Activated CD4-positive, CD25-positive, alpha-beta regulatory T cell (primary cell): ENCODE results near the gene AP3B1.

ENCODE experiments used
- DNase-seq, 4 experiments: peaks; one replicate each; lab custom pipeline; 2025; lab: John Stamatoyannopoulos, UW

AP3B1 gene

DNA sequence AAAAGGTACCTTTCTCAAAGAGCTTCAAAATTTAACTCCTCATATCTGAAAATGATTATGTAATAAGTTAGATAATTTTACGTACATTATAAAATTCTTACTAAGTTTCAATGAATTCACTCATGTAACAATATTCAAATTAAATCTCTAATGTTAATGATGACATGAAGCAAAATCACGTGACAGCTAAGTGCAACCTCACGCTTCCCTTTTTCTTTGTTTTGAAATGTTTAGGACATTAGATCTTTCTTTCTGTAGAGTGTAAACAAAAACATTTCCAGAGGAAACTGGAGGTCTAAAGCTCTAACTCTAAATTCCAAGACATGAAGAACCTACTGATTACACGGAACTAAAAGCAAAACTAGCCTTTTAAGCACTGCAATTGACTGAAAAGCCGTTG, 291.0 kb downstream of the AP3B1 start:
- no peak for DNase-seq

DNA sequence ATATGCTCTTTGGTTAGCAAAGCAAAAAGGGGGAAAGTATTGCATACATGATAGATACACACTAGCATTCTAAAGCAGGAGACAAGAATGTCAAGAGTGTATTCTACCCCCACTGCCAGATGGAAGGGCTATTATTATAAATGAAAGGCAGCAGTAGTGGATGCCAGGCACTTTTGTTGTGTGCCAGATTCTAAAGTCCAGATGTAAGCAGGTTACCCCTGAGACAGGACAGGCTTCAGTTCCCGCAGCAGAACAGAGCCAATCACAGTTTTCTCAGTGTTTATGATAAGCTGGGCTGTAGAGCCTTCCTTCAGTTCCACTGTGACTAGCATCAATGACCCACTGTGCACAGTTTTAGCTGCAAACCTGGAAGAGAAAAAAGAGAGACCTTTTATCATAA, 291.8 kb downstream of the AP3B1 start:
- no peak for DNase-seq

DNA sequence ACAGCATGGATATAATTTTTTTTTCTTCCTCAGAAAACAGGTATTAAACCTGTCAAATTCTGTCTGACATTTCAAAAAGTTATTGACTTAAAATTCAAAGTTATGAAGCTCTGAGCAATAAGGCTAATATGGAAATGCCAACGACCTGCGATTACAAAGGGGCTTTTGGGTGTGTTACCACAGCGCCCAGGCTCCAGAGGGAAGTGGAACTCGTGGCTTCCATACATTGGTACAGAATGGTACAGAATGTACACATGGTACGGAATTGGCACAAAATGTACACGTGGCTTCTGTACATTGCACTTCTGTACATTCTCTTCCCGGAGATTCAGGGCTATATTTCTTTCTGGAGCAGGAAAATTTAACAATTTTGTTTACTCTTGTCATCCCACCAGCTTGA, 293.3 kb downstream of the AP3B1 start:
- no peak for DNase-seq

DNA sequence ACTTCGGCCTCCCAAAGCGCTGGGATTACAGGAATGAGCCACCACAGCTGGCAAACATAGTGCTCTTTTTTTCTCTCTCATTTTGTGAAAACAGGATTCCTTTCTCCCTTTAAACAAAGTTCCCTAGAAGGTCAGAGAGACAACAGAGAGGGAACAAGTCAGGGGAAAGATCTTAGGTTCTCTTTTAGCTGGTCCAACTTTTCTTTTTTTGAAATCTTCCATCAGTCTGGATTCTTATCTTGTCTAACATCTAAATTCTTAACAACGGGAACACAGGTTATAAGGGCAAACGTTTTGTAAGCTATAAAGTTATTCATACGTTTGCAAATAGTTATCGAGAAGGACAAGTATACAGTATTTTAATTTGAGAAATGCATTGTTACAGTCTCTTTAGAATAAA, 294.3 kb downstream of the AP3B1 start:
- no peak for DNase-seq

DNA sequence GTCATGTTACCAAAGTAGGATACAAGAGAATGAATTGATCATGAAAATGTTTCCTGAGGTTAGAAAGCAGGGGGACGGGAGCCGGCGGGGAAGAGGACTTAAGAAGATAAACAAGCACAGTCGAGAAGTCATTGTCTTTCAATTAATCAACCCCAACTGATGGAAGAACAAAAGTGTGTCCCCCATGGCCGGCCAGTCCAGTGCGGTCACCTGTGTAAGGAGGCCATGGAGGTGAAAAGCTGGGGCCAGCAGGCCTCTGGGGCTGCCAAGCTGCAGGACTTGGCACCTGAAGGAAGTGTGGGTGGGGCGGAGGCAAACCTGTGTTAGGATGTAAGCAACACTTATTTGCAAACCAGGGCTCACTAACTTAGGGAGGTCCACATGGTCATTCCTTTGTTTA, 295.1 kb downstream of the AP3B1 start:
- DNase-seq, result no peak

DNA sequence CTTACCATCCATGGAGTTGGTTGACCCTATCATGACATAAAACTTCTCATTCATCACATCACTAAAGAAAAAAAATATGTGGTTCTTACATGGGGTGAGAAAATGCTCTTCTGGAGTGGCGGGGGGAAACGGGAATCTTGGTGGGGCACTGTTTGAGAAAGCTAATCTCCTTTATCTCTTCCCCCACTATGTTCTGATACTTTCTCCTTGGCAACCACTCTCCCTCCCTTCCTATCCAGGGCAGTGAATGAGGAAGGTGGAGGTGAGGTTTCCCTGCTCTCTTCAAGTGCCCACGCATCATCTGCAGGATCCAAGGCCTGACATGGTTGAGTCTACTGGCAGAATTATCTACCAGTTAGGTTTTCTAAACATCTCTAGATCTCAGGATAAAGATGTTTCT, 297.6 kb downstream of the AP3B1 start:
- no peak for DNase-seq

DNA sequence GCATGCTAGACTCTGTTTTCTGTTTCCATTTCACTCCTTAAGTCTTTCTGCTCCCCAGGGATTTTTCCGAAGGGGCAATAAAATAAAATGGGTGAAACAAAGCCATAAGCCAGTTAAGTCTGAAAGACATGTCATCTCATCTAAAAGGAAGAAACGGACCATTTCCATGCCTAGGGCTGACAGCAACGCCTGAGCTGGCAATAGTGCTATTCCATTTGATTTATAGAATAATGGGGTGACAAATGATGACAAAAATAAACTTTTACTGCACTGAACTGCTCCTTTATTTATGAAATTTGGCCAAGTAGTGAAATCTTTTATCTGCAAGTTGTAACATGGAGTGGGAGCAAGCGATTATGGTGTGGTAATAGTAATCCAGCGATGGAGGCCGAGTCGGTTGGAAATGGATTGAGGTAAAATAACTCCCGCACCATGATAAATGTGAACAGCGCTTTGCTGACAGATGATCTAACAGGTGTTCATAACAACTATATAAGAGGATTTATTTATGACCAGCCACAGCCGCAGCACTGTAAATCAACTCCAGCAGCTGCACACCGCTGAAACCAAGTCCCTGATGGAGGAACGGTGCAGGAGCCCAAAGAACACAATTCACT, 298.6 kb downstream of the AP3B1 start:
- no peak for DNase-seq

DNA sequence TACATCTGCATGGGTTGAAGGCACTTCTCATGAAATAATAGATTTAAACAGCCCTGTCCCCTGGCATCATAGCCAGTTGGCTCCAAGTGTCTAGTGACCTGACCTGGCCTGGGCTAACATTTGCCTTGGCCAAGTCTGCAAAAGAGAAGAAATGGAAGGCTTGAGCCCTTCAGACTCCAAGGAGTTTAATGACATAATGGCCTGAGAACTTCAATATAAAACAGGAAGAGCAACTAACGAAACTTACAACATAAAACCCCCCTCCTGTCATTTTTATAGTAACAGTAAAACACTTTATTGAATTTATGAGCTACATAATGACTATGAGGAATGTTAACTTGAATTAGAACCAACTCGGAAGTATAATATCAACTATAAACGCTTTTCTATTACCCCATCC, 299.6 kb downstream of the AP3B1 start:
- DNase-seq, result no peak

DNA sequence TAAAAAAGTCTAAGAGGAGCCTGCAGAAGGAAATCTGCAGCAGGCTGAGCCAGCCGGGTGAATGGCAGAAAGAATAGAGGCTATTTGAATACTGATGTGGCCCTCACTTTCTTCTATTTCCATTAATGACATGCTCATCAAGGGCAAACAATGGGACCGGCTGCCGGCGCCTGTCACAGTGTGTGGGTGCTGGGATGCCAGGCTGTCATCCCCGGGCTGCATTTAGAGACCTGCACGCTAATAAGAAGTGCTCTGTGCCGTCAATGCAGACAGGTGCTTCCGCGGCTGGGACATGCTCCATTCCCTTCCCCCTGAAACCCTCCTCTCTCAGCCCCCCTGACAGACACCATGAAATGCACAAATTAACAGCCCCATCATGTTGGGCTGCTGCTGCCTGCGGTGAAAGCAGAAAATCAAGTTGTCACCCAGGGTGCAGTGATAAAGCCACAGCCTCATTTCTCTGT, 300.6 kb downstream of the AP3B1 start:
- DNase-seq, result no peak

DNA sequence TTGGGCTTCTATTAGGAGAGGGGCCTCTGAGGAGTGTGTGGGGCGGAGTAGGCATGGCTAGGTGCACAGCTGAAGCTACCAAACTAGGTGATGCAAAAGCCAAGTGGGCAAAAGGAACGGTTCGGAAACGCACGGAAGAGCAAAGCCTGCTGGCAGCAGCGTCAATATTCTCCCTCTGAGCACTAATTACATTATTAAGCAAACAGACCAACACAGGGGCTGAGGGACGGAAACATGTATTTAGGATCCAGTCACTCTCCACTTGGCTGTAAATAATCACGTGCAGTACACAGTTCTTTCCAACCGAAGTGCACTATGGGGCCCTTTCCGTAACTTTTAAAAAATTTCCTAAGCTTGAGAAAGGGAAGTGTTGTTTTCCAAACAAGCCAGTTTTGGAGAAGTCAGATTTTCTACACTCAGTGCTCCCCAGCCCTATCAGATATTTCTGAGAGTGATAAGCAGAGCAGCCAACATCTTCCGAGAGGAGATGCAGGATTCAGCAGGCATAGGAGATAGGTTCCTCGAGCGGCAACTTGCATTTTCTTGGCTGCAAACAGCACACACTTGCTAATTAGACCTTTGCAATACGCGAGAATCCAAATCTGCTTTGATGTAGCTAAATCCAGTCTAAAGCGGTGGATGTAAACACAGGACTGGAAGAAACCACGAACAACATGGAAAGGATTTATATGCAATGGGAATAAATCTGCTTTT, 301.2 kb downstream of the AP3B1 start:
- no peak for DNase-seq

DNA sequence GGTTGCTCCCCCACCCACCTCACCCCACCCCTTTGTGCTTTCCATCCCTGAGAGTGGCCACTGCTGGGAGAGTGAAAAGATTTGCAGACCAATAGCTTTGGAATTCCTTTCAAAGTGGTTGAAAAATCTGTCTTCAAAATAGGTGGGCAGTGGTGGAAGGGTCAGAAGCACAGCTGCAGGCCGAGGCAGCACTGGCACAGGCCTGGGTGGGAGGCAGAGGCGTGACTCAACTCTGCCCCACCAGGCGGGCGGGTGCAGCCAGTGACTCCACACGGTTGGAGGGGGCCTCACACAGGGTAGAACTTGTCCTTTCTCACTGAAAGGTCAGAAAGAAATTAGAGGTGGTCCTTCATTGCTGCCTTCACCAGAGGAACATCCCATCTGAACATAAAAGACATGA, 303.4 kb downstream of the AP3B1 start:
- no peak for DNase-seq

DNA sequence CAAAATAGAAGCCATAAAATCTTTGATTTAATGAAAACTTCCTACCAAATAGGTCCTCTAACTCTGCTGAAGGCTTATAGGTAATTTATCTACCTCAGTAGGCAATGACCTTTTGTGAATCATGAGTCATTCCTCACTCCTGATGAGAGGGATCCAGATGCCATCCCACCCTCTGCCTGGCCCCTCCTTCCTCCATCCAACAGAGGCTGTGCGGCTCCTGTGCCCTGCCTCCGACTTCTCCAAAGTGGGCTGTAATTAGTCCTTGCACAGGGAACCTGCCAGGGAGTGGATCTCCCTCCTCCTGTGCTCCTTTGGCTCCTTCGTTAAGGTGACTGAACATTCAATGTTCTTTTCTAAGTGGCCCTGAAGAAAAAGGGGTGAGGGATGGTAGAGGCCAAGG, 304.5 kb downstream of the AP3B1 start:
- no peak for DNase-seq

DNA sequence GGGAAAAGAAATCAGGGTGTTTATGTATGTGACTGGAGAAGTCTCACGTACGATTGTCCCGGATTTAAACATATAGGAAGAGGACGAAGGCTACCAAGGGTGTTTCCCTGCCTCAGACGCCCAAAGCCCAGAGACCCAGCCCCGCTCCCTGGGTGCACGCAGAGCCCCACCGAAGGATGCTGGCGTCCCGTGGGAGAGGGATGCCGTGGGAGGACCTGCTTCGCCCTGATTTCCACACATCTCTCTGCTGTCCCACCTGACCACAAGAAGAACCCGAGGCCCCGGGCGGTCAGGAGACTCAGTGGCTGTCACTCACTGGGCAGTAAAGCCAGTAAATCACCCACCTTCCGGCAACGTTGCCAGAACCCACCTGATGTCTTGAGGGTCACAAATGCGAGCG, 306.5 kb downstream of the AP3B1 start:
- DNase-seq, result no peak

DNA sequence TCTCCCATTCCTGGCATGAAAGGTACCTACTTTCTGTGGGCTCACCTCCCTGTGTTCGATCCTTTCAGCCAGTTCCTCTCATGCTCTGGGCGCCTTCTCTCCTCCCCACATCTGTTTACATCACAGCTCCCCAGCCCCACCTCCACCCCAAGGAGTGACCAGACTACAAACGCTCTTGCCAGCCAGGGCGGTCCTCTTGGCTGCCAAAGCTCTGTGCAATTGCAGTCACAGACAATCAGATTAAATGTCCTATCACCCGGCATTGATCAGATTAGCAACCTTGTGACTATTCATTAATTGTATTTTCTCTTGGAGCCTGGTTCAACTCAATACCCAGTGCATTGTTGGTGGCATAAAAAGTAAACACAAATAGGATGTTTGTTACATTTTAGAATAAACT, 307.2 kb downstream of the AP3B1 start:
- no peak for DNase-seq

DNA sequence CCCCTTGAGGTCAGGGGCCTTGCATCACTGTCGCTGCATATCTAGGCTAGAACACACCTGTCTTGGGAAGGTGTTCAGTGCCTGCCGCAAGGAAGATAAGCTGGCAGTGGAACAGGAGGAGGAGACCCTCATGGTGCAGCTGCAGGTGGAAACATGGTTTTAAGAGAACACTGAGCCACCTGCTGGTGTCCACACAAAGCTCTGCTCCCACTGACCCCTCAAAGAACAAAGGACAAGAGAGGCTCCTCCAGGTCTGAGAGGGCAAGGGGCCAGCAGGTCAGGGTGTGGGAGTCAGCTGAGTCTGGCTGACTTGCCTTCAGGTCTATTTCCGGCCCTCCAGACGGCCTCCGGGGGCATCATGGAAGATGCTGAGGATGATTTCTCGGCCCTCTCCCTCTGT, 308.2 kb downstream of the AP3B1 start:
- DNase-seq, result no peak

DNA sequence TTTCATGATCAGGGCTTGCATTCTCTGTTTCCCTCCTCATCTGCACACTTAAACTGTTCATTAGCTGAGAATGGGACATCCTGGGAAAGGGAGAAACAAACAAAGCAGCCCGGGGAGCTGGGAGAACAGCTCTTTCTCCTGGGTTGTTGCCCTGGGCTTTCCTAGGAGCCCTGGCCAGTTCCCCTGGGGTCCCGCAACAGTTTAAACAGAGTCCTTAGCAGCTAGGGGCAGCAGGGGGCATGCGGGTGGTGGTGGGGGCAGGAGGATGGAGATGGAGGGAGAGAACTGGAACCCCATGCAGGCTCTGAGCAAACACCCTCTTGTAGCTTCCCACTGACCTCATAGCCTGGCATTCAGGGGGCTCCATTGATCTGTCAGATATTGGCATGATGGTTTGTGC, 309.3 kb downstream of the AP3B1 start:
- DNase-seq, result no peak

DNA sequence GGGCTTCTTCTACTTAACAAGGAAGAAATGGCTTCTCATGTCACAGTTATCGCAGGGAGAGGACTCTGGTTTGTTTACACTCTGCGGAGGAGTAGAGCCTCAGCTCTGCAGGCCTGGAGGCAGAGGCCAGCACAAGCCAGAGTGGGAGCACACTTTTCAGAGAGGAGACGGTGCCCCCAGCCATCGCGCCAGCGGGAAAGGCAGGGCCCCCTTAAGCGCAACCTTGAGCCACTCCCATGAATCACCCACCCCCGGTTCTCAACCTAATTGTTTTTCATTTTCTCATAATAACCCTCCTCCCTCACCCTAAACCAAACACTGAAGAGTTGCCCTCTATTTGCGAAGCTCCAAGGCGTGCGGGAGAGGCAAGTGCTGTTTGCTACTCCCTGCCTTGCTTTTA, 309.9 kb downstream of the AP3B1 start:
- no peak for DNase-seq

DNA sequence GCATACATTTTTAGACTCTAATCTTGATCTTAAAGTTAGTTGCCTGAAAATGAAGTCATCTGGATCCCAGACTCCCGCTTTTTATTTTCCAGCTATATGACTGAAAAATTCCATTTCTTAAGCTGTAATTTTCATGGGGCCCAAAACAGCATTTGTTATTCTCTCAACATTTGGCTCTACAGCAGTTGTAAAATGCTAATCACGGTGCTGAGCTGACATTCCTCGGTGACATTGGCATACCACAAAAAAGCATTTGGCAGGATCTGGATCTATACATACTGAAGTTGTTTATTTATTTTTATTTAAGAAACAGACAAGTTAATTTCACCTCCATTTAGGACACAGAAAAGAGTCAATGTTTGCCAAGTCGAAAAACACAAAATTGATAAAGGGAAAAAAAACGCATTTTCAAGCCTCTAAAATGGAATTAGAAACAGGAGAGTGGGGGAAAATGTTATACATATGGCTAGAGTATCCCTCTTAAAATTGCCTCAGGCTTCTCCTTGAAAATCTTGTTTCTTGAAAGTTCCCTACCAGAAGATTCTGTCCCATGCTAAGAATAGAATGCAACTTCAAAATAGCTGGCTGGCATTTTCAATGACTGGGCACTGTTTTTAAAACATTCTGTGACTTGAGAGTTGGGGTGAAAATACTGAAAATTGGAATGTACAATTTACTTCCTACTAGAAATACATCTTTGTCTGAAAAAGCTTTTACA, 310.9 kb downstream of the AP3B1 start:
- DNase-seq, result no peak

DNA sequence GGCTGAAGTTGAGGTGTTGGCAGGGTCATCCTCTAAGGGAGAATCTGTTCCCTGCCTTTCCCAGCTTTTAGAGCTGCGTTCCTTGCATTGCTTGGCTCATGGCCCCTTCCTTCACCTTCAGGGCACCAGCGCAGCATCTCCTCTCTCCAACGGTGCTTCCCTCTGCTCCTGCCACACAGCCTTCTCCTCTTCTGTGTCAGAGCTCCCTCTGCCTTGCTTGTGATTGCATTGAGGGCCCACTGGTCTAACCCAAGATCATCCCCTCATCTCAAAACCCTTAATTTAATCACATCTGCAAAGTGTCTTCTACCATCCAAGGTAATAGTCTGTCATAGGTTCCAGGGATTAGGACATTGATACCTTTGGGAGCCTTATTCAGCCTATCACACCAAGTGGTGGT, 312.7 kb downstream of the AP3B1 start:
- no peak for DNase-seq

DNA sequence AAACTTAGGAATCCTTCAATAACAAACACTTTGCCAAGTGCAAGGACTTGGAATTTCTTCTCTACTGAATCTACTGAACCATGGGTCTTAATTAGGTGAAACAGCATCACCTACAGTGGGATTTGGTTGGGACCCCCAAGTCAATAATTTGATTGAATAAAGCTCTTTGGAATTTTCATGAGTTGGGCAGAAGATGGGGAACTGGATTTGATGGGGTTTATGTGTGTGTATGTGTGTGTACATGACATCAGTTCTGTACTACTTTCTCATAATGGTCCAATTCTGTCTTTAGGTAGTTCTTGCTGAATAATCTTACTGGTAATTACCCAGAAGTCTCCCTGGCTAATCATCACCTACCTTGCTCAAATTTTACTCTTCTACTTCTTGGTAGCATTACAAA, 319.9 kb downstream of the AP3B1 start:
- no peak for DNase-seq

DNA sequence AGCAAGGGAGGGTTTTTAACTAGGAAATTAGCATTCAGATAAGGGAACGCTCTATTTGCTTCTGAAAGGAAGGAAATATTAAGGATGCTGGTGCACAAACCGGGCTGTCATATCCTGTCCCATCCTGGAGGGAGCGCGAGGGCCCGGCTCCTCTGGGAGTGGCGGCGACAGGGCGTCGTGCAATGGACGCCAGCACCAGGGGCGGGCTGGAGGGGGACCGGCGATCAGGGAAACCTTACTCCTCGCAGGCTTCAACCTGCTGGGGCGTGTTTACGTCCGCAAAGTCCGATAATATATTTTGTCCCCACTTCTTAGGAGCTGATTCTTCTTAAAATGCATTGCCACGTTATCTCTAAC, 321.3 kb downstream of the AP3B1 start:
- no peak for DNase-seq

DNA sequence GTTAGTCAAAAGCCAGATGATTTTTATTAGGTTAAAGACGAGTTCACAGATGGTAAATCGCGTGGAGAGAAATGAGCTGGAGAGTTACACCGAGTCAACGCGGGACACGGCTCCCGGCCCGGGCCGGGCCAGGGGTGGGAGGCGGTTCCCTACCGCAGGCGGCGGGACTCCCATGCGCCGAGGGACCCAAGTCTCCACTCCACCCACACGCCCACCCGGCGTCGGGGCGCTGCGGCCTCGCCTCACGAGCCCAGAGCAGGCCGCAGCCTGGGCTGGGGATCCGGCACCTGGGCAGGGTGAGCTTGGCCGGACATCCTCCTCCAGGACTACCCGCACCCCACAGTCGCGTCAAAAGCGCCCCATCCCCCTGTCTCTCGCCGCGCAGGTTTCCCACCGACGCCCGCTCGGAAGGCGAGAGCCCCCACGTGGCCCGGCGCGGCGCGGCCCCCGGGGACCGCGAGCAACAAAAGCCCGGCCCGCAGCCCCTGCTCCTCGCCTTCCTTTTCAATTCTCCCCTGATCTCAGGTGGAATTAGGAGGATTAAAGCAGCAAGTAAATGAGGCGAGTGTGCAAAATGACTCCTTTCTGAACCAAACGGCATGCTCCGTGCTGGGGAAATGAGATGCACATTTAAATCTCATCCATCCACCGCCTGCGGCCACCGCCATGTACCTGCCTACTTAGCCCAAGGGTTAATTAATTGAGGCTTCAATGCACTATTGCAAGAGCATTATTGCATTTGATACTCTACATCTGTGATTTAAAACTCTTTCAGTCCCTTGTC, 321.8 kb downstream of the AP3B1 start:
- no peak for DNase-seq
